ENCODE measurements around the gene CACNA2D4.

Gene CACNA2D4

DNA sequence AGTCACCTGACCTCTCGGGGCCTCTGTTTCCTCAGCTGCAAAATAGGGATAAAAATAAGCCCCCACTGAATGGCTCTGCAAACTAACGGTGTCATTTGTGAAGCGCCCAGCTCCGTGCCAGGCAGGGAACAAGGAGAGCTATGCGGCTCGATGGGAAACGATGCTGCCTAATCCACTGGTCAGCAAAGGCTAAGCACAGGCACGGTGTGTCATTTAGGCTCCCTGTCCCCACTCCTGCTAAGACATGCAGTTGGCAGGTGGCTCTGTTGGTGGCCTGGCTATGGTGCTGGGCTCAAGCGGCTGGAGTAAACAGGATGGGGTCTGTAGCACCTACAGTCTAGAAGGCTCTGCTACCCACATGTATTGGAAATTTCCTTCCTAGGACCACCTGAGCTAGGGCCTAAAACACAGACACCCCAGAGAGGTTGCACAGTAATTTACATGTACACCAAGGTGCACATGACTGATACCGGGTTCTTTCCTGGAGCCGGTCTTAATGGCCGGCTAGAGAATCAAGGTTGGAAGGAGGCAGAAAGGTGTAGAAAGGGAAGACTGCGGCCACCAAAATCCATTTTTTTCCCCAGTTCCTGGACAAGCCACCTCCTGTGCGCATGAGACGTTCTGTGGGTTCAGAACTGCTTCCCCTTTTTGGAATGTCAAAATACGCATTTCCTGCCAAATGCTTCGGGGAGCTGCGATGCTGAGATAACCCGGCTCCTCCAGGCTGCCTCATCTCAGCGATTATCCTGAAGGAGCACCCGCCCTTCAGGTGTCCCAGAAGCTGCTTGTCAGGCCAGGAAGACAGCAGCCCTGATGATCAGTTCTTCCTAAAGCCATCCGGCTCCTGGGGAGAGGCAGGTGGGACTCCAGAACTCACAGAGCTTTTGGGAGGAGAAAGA is 1.0 kb downstream of the CACNA2D4 start:
- no peak for TF ChIP-seq CTCF (IDR thresholded peaks at IDR 0.05; ENCODE audit: borderline replicate concordance, insufficient read depth, low read depth, low read length)

GRCh38 chr12:1916371-1917171 is 1.9 kb downstream of the CACNA2D4 start:
- no peak overlapping the region for H3K4me3 ChIP-seq (ENCODE audit: low read depth, low read length)
- no peak for TF ChIP-seq CTCF (IDR thresholded peaks at IDR 0.05; ENCODE audit: borderline replicate concordance, insufficient read depth, low read depth, low read length)

More for the DNA sequence above, 1.0 kb downstream of the CACNA2D4 start:
- H3K4me3 ChIP-seq (ENCODE audit: low read depth, low read length), result no peak overlapping the region

GRCh38 chr12:1915082-1915968 is 3.1 kb downstream of the CACNA2D4 start:
- H3K4me3 ChIP-seq (ENCODE audit: low read depth, low read length), result no peak overlapping the region
- no peak for TF ChIP-seq CTCF (IDR thresholded peaks at IDR 0.05; ENCODE audit: borderline replicate concordance, insufficient read depth, low read depth, low read length)

- no peak overlapping the region for H3K4me3 ChIP-seq (ENCODE audit: low read depth, low read length)
- no peak for TF ChIP-seq CTCF (IDR thresholded peaks at IDR 0.05; ENCODE audit: borderline replicate concordance, insufficient read depth, low read depth, low read length)
Observed at GRCh38 chr12:1914114-1914911, 4.1 kb downstream of the CACNA2D4 start.

DNA sequence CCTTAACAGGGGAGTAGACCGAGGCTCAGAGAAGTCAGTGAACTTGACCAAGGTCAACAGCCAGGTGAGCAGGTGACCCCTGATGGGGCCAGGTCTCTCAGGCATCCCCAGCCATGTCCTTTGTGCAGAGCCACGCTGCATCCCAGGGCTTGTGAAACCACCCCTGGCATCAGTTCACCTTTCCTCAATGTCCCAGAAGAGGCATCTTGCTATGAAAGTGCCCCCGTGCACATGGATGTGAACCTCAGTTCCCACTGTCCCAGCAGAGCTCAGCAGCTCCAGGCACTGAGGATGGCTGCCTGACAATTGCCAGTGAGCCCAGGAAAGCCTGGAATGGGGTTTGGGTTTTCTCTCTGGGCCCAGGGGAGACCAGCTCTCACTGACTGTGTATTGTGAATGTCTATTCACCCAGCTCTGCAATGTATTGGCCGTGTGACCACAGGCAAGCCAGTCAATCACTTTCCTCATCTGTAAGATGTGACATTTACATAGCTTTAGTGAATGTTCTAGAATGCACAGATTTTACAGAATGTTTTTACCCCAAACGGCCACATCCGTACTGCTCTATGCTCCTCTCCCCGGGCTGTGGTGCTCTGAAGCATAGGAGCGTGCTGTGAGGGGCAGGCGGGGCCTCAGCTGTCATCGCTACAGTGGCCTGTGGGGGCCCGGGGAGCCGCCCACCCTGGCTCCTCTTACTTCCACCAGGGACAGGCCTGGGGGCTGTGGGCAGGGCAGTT is 4.9 kb downstream of the CACNA2D4 start:
- H3K4me3 ChIP-seq (ENCODE audit: low read depth, low read length), result no peak overlapping the region
- no peak for TF ChIP-seq CTCF (IDR thresholded peaks at IDR 0.05; ENCODE audit: borderline replicate concordance, insufficient read depth, low read depth, low read length)
